Transverse colon (tissue), 1 donor: Measurements from ENCODE around the gene EHMT1.

Source experiments
- EP300 ChIP-seq: sonication (generic); formaldehyde crosslinking; IDR thresholded peaks from one replicate; pipeline ENCODE4 v1.6.1; 2017; ENCODE audit warnings: antibody characterized with exemption, low read depth
- POLR2A ChIP-seq: fragments of 450-650 bp; IDR thresholded peaks from one replicate; pipeline ENCODE4 v1.6.1; 2016; ENCODE audit warnings: antibody characterized with exemption, mild to moderate bottlenecking, moderate library complexity

DNA sequence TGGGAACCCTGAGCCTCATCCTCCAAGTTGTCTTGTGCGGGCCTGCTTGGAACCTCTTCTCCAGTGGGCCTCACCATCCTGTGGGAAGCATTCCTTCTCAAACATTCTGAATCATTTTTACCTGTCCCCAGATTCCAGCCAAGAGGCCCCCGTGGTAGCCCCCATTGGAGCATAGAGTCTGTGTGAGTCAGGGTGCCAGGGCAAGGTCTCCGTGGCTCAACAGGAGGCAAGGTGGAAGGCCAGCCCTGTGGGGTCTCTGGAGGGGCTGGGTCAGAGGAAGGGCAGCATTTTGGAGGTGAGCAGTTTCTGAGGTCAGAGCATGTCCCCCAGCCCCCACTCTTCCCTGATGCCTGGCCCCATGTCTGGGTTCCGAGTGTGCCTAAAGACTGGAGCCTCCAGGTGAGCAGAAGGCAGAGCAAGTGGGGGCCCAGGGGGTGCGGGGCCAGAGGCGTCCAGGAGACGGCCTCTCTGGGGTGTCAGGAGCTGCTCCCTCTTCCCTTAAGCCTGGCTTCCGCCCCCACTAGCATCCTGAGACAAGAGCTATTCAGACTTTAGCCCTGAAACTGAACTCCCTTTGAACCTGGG is 260.9 kb downstream of the EHMT1 start:
- TF ChIP-seq POLR2A (no peak), EP300 (no peak)
